Endothelial cell of umbilical vein (primary cell): ENCODE data around the gene TMEM145. TPM values are rescaled to one million over a fixed set of nuclear protein-coding genes. Genes with fewer than 3 reads are reported as not detected.
A peak's percentile ranks its signal among the peaks of the same experiment; 100 is the strongest.

Experiments used
- BruUV-seq: library from RNA; stranded (reverse); fragments of 400-500 nt; replicated peaks from 2 replicates; lab custom pipeline; 2021; lab: Mats Ljungman, UMichigan
- CTCF ChIA-PET: fragments of 300-600, 350-600 bp; sonication (Branson Sonifier 250); formaldehyde crosslinking; loops from one replicate; lab custom pipeline; 2021; ENCODE audit warnings: antibody characterized with exemption, inconsistent platforms; lab: Charles Lee
- POLR2A ChIA-PET: fragments of 300-600, 350-600 bp; sonication (Branson Sonifier 250); formaldehyde crosslinking; loops from one replicate; lab custom pipeline; 2021; ENCODE audit warnings: antibody characterized with exemption, inconsistent platforms; lab: Charles Lee
- DNase-seq: peaks from one replicate; pipeline ENCODE4 v3.0.0-alpha.2; 2011; ENCODE audit warnings: low read depth, low spot score
- FAIRE-seq: peaks from 2 replicates; lab custom pipeline; 2011; peaks lifted over from hg19 to GRCh38; lab: Jason Lieb, UNC
- H2AFZ ChIP-seq: 2 replicates; pipeline ENCODE4 v1.6.0; 2012; ENCODE audit warnings: low read depth, low read length, control low read depth, inconsistent platforms
- H3K27ac ChIP-seq: 2 replicates; pipeline ENCODE4 v1.5.1; 2011; ENCODE audit warnings: low read depth, mild to moderate bottlenecking, control low read depth, low read length, moderate library complexity; ENCODE audit not compliant: insufficient read depth
- H3K27me3 ChIP-seq, 2 experiments: 2 replicates each; pipeline versions ENCODE4 v1.6.0 to v1.6.1; 2011; ENCODE audit warnings: low read length in 2 of 2, mixed read lengths in 1 of 2; ENCODE audit not compliant: control insufficient read depth in 2 of 2, insufficient read depth in 2 of 2
- H3K36me3 ChIP-seq, 2 experiments: 2 replicates in 1 of 2; 3 replicates in 1 of 2; pipeline ENCODE4 v1.5.1; 2011; ENCODE audit warnings: low read length in 2 of 2, mild to moderate bottlenecking in 1 of 2, moderate library complexity in 1 of 2; ENCODE audit not compliant: control insufficient read depth in 2 of 2, insufficient read depth in 2 of 2; ENCODE audit errors: extremely low read depth in 1 of 2
- H3K4me1 ChIP-seq: 3 replicates; pipeline ENCODE4 v1.5.1; 2011; ENCODE audit warnings: mild to moderate bottlenecking, low read length; ENCODE audit not compliant: control insufficient read depth, insufficient read depth; ENCODE audit errors: extremely low read depth
- H3K4me2 ChIP-seq: 2 replicates; pipeline ENCODE4 v1.6.1; 2011; ENCODE audit warnings: low read length, control low read depth, mixed read lengths; ENCODE audit not compliant: insufficient read depth
- H3K4me3 ChIP-seq, 3 experiments: fragments of 200-600 bp in 1 of 3; sonication (generic), shearing (Covaris generic) in 1 of 3; replicated peaks in 1 of 3; 2 replicates each; pipeline ENCODE4 v1.5.1; 2011 to 2016; ENCODE audit warnings: control low read depth in 3 of 3, low read length in 3 of 3, mild to moderate bottlenecking in 2 of 3, inconsistent platforms in 1 of 3, low read depth in 1 of 3, moderate library complexity in 1 of 3; ENCODE audit not compliant: insufficient read depth in 1 of 3
- H3K79me2 ChIP-seq: 2 replicates; pipeline ENCODE4 v1.6.0; 2012; ENCODE audit warnings: low read length, inconsistent platforms; ENCODE audit not compliant: control insufficient read depth, insufficient read depth
- H3K9ac ChIP-seq: replicated peaks from 2 replicates; pipeline ENCODE3; 2011; ENCODE audit warnings: low read length, control low read depth; ENCODE audit not compliant: insufficient read depth; ENCODE audit errors: extremely low read depth
- H3K9me1 ChIP-seq: replicated peaks from 3 replicates; pipeline ENCODE4 v1.6.0; 2011; ENCODE audit warnings: mild to moderate bottlenecking, low read length; ENCODE audit not compliant: control insufficient read depth, insufficient read depth; ENCODE audit errors: extremely low read depth
- H3K9me3 ChIP-seq: replicated peaks from 2 replicates; pipeline ENCODE4 v1.5.1; 2012; ENCODE audit warnings: low read length, inconsistent platforms; ENCODE audit not compliant: control insufficient read depth, insufficient read depth
- H4K20me1 ChIP-seq: replicated peaks from 2 replicates; pipeline ENCODE3; 2011; ENCODE audit warnings: mild to moderate bottlenecking, low read length; ENCODE audit not compliant: control insufficient read depth, insufficient read depth; ENCODE audit errors: extremely low read depth
- EZH2 ChIP-seq: IDR thresholded peaks from 2 replicates; pipeline ENCODE4 v1.6.1; 2012; ENCODE audit warnings: borderline replicate concordance, low read depth, mild to moderate bottlenecking, moderate library complexity, low read length, inconsistent platforms; ENCODE audit not compliant: severe bottlenecking
- FOS ChIP-seq: IDR thresholded peaks from 2 replicates; pipeline ENCODE4 v1.6.1; 2011; ENCODE audit warnings: mild to moderate bottlenecking, low read length, moderate library complexity, borderline replicate concordance; ENCODE audit not compliant: insufficient read depth
- GATA2 ChIP-seq: IDR thresholded peaks from 2 replicates; pipeline ENCODE4 v1.7.0; 2011; ENCODE audit warnings: low read depth, mild to moderate bottlenecking, moderate library complexity, mixed read lengths, low read length; ENCODE audit not compliant: insufficient read length, insufficient read depth
- JUN ChIP-seq: IDR thresholded peaks from 2 replicates; pipeline ENCODE4 v1.6.1; 2011; ENCODE audit warnings: borderline replicate concordance, low read depth; ENCODE audit not compliant: insufficient read length, insufficient read depth
- MYC ChIP-seq: IDR thresholded peaks from one replicate; pipeline ENCODE4 v1.6.1; 2011; ENCODE audit warnings: mild to moderate bottlenecking, low read depth, low read length
- POLR2A ChIP-seq: IDR thresholded peaks from 2 replicates; pipeline ENCODE4 v1.6.1; 2012; ENCODE audit warnings: low read depth, mild to moderate bottlenecking, control low read depth, low read length
- POLR2AphosphoS5 ChIP-seq: IDR thresholded peaks from 2 replicates; pipeline ENCODE4 v1.6.1; 2012; ENCODE audit warnings: low read depth, mild to moderate bottlenecking, control low read depth, low read length, moderate library complexity; ENCODE audit not compliant: insufficient read depth
- dilution Hi-C: fragments of 300-500 bp; cut with MboI; formaldehyde crosslinking; loops from one replicate; pipeline ENCODE4 v1.15.0; 2019; ENCODE audit warnings: low sequenced_read_pairs; ENCODE audit not compliant: extremely low pct_ligation_motif_present
- intact Hi-C: fragments of 100-400 bp; cut with micrococcal nuclease; formaldehyde crosslinking; loops from one replicate; pipeline ENCODE4 v1.10.0; 2022
- polyA plus RNA-seq, 4 experiments: library from polyadenylated mRNA; depleted of rRNA in 3 of 4; stranded (reverse) in 3 of 4; unstranded in 1 of 4; fragments of >200 nt; gene quantifications; 2 replicates each; pipeline versions ENCODE4 v1.2.1 to v1.2.3, GENCODE V29; 2011 to 2012; ENCODE audit warnings: missing spikeins in 1 of 4
- total RNA-seq: library from RNA; stranded (reverse); gene quantifications from 2 replicates; pipeline ENCODE4 v1.2.3, GENCODE V29; 2021
- TF ChIP-seq, protein P1 (sequence below): IDR thresholded peaks from 2 replicates; pipeline ENCODE4 v1.6.1; 2011; ENCODE audit not compliant: insufficient read depth, insufficient read length
- TF ChIP-seq, protein P2 (sequence below), 2 donors: IDR thresholded peaks; 1 replicate in 1 of 2; 2 replicates in 1 of 2; pipeline ENCODE4 v1.5.1; 2011; ENCODE audit warnings: low read length in 2 of 2, mild to moderate bottlenecking in 2 of 2, moderate library complexity in 2 of 2, control low read depth in 1 of 2, inconsistent platforms in 1 of 2, low read depth in 1 of 2; ENCODE audit not compliant: insufficient read depth in 1 of 2; ENCODE audit errors: extremely low read depth in 1 of 2

TMEM145 gene
- total and polyA plus RNA-seq, 2 donors (not counting 3 experiments of a cell fraction or from before 2014, with no cell fraction given) = not detected

DNA sequence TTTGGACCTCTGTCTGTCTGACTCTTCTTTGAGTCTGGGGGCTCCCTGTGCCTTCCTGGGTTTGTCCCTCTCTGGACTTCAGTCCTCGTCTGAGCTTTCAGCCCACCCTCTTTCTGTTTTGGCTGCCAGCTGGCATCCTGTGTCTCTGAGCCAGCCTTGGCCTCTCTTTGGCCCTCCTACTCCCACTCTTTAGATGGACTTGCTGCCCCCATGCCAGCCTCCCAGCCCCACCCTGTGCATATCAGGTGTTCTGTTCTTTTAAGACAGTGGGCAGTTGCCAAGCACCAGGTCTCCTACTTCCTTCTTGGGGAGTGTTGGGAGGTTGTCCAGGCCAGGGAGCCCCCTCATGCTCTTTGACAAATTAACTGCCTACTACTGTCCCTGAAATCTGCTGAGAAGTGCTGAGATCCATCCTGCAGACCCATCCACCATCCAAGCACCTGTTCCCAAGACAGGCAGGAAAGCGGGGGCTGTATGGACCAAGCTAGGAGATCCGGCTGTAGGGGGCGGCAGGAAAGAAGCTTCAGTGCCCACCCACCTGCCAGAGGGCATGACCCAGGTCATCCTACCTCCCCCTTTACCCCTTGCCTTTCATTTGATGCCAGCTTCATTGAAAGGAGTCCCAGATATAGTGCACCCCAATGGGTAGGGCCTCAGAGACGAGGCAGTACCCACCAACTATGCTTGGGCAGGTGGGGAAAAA is 34.5 kb upstream of the TMEM145 start:
- no peak for TF ChIP-seq POLR2AphosphoS5
- TF ChIP-seq, protein P1, sequence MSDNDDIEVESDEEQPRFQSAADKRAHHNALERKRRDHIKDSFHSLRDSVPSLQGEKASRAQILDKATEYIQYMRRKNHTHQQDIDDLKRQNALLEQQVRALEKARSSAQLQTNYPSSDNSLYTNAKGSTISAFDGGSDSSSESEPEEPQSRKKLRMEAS = no peak
- no peak for TF ChIP-seq FOS
- TF ChIP-seq EZH2 = no peak
- TF ChIP-seq JUN = no peak
- TF ChIP-seq, protein P2, sequence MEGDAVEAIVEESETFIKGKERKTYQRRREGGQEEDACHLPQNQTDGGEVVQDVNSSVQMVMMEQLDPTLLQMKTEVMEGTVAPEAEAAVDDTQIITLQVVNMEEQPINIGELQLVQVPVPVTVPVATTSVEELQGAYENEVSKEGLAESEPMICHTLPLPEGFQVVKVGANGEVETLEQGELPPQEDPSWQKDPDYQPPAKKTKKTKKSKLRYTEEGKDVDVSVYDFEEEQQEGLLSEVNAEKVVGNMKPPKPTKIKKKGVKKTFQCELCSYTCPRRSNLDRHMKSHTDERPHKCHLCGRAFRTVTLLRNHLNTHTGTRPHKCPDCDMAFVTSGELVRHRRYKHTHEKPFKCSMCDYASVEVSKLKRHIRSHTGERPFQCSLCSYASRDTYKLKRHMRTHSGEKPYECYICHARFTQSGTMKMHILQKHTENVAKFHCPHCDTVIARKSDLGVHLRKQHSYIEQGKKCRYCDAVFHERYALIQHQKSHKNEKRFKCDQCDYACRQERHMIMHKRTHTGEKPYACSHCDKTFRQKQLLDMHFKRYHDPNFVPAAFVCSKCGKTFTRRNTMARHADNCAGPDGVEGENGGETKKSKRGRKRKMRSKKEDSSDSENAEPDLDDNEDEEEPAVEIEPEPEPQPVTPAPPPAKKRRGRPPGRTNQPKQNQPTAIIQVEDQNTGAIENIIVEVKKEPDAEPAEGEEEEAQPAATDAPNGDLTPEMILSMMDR (IDR thresholded peaks at IDR 0.05; ENCODE audit: extremely low read depth in 1 of 2, insufficient read depth in 1 of 2, low read depth in 1 of 2, low read length in 2 of 2) = no peak
- no peak for TF ChIP-seq POLR2A
- no peak for TF ChIP-seq GATA2
- TF ChIP-seq MYC = no peak
- H3K4me2 ChIP-seq = peak overlapping the region; percentile 61
- ChIA-PET CTCF (interaction anchor here (1.0 to 7.4 kb wide), 10 partner anchors 8 to 166 kb away, joined by 3 to 365 read pairs (median 6); partner anchors contain the start of genes DEDD2, ERF and GSK3A), POLR2A (interaction anchor here (1.0 to 1.6 kb wide), 4 partner anchors 9 to 35 kb away, joined by 3 to 9 read pairs (median 6); partner anchors contain the start of gene CIC)
- no peaks in the 10 kb centered on the region for H3K27me3 ChIP-seq
- peak overlapping the region; percentile 64 for H3K27ac ChIP-seq
- DNase-seq (no peak), FAIRE-seq (no peak)
- peaks cover 7 to 11% of the 10 kb centered on the region in 2 experiments for H3K36me3 ChIP-seq
- no TSS peak for BruUV-seq
- no peaks in the 10 kb centered on the region for H3K9me3 ChIP-seq
- H3K4me3 ChIP-seq = no peak overlapping the region
- intact Hi-C loops (loop anchor here (1.0 kb wide), 1 partner anchor 170 kb away; no protein-coding TSS in a partner anchor), dilution Hi-C loops (no loop called here)
- no peak overlapping the region for H3K9ac ChIP-seq
- H4K20me1 ChIP-seq = no peaks in the 10 kb centered on the region
- H2AFZ ChIP-seq = no peak overlapping the region
- H3K79me2 ChIP-seq = peaks cover 28% of the 10 kb centered on the region
- H3K4me1 ChIP-seq = peaks cover 52% of the 10 kb centered on the region
- no peaks in the 10 kb centered on the region for H3K9me1 ChIP-seq
